SU-DHL-6 (cell line): Measurements from ENCODE around the gene RPP40.
"Not testable (repeated sequence)": the region's sequence is repeated elsewhere in the genome, so short reads cannot be mapped to it uniquely, and the experiment has no call there.

Experiments
- H2AFZ ChIP-seq: fragments of 200-600 bp; sonication (generic); 2 replicates; pipeline ENCODE4 v1.6.1; 2014; ENCODE audit warnings: low read depth, mild to moderate bottlenecking, moderate library complexity, mixed read lengths, antibody characterized with exemption, low read length; ENCODE audit not compliant: severe bottlenecking
- H3F3A ChIP-seq: fragments of 200-600 bp; shearing (Covaris generic); 2 replicates; pipeline ENCODE4 v1.6.0; 2016; ENCODE audit warnings: antibody characterized with exemption, mild to moderate bottlenecking; ENCODE audit not compliant: insufficient read depth
- H3K27ac ChIP-seq: fragments of 200-600 bp; sonication (generic); 2 replicates; pipeline ENCODE4 v1.5.1; 2016; ENCODE audit warnings: low read depth, mild to moderate bottlenecking, low read length, moderate library complexity, mixed read lengths
- H3K27me3 ChIP-seq: fragments of 200-600 bp; sonication (generic), shearing (Covaris generic); 2 replicates; pipeline ENCODE4 v1.6.0; 2014; ENCODE audit warnings: mild to moderate bottlenecking, low read length
- H3K36me3 ChIP-seq: fragments of 200-600 bp; sonication (generic); 2 replicates; pipeline ENCODE4 v1.6.1; 2014; ENCODE audit warnings: mild to moderate bottlenecking, low read length, mixed read lengths
- H3K4me2 ChIP-seq: fragments of 300-600, 200-600 bp; shearing (Covaris generic), sonication (generic); 2 replicates; pipeline ENCODE4 v1.6.0; 2014; ENCODE audit warnings: low read length, low read depth, mild to moderate bottlenecking; ENCODE audit not compliant: poor library complexity, severe bottlenecking
- H3K4me3 ChIP-seq: fragments of 200-600 bp; sonication (generic); 2 replicates; pipeline ENCODE4 v1.5.1; 2014; ENCODE audit warnings: antibody characterized with exemption, low read length, mild to moderate bottlenecking, mixed read lengths; ENCODE audit not compliant: insufficient read depth, poor library complexity, severe bottlenecking
- H3K79me2 ChIP-seq: fragments of 200-600 bp; sonication (generic); 2 replicates; pipeline ENCODE4 v1.6.1; 2014; ENCODE audit warnings: mild to moderate bottlenecking, low read length, moderate library complexity; ENCODE audit not compliant: insufficient read depth
- H3K9ac ChIP-seq: fragments of 200-600 bp; sonication (generic); 2 replicates; pipeline ENCODE4 v1.7.0; 2014; ENCODE audit warnings: mild to moderate bottlenecking, low read length
- H3K9me2 ChIP-seq: fragments of 200-600 bp; sonication (generic); replicated peaks from 2 replicates; pipeline ENCODE4 v1.6.1; 2014; ENCODE audit warnings: low read length; ENCODE audit not compliant: insufficient read depth
- H3K9me3 ChIP-seq: fragments of 200-600 bp; sonication (generic); 2 replicates; pipeline ENCODE4 v1.6.1; 2014; ENCODE audit warnings: low read length, mixed read lengths; ENCODE audit not compliant: insufficient read depth
- H4K20me1 ChIP-seq: fragments of 200-600 bp; sonication (generic); 2 replicates; pipeline ENCODE4 v1.6.1; 2014; ENCODE audit warnings: low read depth, mild to moderate bottlenecking, antibody characterized with exemption, low read length, moderate library complexity, mixed read lengths
- EZH2phosphoT487 ChIP-seq: fragments of 200-600 bp; sonication (generic), shearing (Covaris generic); conservative IDR thresholded peaks from 2 replicates; pipeline ENCODE4 v1.6.1; 2018; ENCODE audit warnings: mild to moderate bottlenecking, antibody characterized with exemption, low read length, moderate library complexity, mixed read lengths
- TF ChIP-seq, protein P1 (sequence below): fragments of 200-600 bp; sonication (generic); IDR thresholded peaks from one replicate; pipeline ENCODE4 v1.5.1; 2017; ENCODE audit warnings: antibody characterized with exemption, mild to moderate bottlenecking, low read length, moderate library complexity; ENCODE audit not compliant: insufficient read depth, poor library complexity, severe bottlenecking

Gene RPP40

DNA sequence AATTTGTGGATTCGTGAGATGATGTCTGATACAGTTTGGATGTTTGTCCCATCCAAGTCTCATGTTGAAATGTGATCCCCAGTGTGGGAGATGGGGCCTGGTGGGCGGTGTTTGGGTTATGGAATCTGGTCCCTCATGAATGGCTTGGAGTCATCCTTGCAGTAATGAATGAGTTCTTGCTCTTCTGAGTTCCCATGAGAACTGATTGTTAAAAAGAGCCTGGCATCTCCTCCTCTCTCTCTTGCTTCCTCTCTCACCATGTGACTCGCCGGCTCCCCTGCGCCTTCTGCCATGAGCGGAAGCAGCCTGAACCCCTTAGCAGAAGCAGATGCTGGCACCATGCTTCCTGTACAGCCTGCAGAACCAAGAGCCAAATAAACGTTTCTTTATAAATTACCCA lies 30.5 kb upstream of the RPP40 start:
- H3K4me3 ChIP-seq: no peak overlapping the region
- H2AFZ ChIP-seq: no peak overlapping the region
- no peaks in the 10 kb centered on the region for H3K27me3 ChIP-seq
- no peaks in the 10 kb centered on the region for H4K20me1 ChIP-seq
- no peak for TF ChIP-seq EZH2phosphoT487
- TF ChIP-seq, protein P1, sequence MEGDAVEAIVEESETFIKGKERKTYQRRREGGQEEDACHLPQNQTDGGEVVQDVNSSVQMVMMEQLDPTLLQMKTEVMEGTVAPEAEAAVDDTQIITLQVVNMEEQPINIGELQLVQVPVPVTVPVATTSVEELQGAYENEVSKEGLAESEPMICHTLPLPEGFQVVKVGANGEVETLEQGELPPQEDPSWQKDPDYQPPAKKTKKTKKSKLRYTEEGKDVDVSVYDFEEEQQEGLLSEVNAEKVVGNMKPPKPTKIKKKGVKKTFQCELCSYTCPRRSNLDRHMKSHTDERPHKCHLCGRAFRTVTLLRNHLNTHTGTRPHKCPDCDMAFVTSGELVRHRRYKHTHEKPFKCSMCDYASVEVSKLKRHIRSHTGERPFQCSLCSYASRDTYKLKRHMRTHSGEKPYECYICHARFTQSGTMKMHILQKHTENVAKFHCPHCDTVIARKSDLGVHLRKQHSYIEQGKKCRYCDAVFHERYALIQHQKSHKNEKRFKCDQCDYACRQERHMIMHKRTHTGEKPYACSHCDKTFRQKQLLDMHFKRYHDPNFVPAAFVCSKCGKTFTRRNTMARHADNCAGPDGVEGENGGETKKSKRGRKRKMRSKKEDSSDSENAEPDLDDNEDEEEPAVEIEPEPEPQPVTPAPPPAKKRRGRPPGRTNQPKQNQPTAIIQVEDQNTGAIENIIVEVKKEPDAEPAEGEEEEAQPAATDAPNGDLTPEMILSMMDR: no peak
- no peak overlapping the region for H3K4me2 ChIP-seq
- no peak overlapping the region for H3K9ac ChIP-seq
- H3K27ac ChIP-seq: no peak overlapping the region
- no peaks in the 10 kb centered on the region for H3K9me3 ChIP-seq
- H3K36me3 ChIP-seq: no peaks in the 10 kb centered on the region
- no peaks in the 10 kb centered on the region for H3F3A ChIP-seq
- no peaks in the 10 kb centered on the region for H3K79me2 ChIP-seq
- H3K9me2 ChIP-seq: no peaks in the 10 kb centered on the region

DNA sequence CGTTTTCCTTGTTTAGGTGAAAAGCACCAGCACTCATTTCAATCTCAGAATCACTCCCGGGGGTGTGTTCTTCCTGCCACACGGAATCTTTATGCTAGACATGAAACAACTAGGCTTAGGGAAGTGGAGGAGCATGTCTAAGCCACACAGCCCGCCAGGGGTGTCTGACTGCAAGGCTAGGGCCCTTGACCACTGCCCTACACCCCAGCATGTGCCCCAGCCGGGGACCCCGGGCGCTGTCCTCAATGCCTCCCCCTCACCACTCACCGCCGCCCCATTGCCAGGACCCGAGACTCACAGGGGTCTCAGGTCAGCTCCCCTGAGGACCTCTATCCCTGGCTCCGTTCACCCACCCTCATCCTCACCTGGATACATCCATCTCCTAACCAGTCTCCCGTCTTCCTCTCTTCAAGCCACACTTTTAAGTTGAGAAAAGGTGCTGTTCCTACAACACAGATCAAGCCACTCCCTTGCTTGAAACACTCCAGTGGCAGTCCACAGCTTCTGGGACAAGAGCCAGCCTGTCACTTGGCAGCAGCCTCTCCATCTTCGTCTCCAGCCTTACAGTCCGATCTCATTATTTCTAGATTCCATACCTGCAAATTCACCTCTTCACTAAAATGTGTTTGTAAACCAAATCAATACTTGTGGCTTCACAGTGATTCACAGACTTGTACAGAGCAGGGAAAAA lies 29.5 kb upstream of the RPP40 start:
- not testable (repeated sequence) for H2AFZ ChIP-seq, H3K4me3 ChIP-seq, H3K79me2 ChIP-seq, H3K9me2 ChIP-seq, H3K9ac ChIP-seq, H3K9me3 ChIP-seq, H3F3A ChIP-seq, H3K36me3 ChIP-seq, H4K20me1 ChIP-seq, H3K27ac ChIP-seq, H3K27me3 ChIP-seq, H3K4me2 ChIP-seq

- H3K9me3 ChIP-seq, H3F3A ChIP-seq, H3K27me3 ChIP-seq, H4K20me1 ChIP-seq, H3K4me2 ChIP-seq, H2AFZ ChIP-seq, H3K9ac ChIP-seq, H3K4me3 ChIP-seq, H3K79me2 ChIP-seq, H3K27ac ChIP-seq, H3K9me2 ChIP-seq, H3K36me3 ChIP-seq: not testable (repeated sequence)
These were observed 28.9 kb upstream of the RPP40 start for GRCh38 chr6:5032706-5033105.

DNA sequence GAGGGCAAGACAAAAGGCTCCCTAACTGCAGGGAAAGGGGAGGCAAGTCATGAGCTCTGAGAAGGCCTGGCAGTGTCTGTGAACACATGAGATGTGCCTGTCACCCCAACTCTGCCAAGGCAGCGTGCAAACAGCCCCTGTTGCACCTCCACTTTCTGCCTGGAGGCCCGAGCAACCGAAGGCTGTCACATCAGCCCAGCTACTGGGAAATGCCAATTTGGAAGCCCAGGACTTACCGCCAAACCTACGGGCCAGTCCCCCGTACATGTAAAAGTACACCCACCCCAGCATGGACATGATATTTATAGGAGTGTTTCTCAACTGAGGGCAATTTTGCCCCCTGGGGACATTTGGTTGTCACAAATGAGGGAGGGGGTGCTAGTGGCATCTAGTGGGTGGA lies 27.3 kb upstream of the RPP40 start:
- Histone ChIP-seq H3K4me3 (no peak overlapping the region), H3K9me3 (no peaks in the 10 kb centered on the region), H3F3A (no peaks in the 10 kb centered on the region), H4K20me1 (no peaks in the 10 kb centered on the region), H3K79me2 (no peaks in the 10 kb centered on the region), H2AFZ (peak overlapping the region; percentile 66), H3K4me2 (no peak overlapping the region), H3K27me3 (no peaks in the 10 kb centered on the region), H3K27ac (no peak overlapping the region), H3K36me3 (no peaks in the 10 kb centered on the region), H3K9ac (no peak overlapping the region), H3K9me2 (no peaks in the 10 kb centered on the region)
- TF ChIP-seq, protein P1: no peak
- no peak for TF ChIP-seq EZH2phosphoT487
